Stomach (tissue), 4 donors: ENCODE data around the gene NFATC1.

Experiments used
- POLR2AphosphoS5 ChIP-seq, 3 donors: sonication (generic); formaldehyde crosslinking; IDR thresholded peaks; one replicate each; pipeline ENCODE4 v1.6.1; 2016; ENCODE audit warnings: antibody characterized with exemption in 3 of 3
- TF ChIP-seq, protein P1 (sequence below), 7 experiments: fragments of 450-650 bp in 4 of 7; fragments of 200-600 bp in 3 of 7; sonication (generic) in 3 of 7; IDR thresholded peaks; one replicate each; pipeline ENCODE4 v1.5.1; 2016 to 2019; ENCODE audit warnings: antibody characterized with exemption in 7 of 7, control low read depth in 2 of 7, mild to moderate bottlenecking in 1 of 7

DNA sequence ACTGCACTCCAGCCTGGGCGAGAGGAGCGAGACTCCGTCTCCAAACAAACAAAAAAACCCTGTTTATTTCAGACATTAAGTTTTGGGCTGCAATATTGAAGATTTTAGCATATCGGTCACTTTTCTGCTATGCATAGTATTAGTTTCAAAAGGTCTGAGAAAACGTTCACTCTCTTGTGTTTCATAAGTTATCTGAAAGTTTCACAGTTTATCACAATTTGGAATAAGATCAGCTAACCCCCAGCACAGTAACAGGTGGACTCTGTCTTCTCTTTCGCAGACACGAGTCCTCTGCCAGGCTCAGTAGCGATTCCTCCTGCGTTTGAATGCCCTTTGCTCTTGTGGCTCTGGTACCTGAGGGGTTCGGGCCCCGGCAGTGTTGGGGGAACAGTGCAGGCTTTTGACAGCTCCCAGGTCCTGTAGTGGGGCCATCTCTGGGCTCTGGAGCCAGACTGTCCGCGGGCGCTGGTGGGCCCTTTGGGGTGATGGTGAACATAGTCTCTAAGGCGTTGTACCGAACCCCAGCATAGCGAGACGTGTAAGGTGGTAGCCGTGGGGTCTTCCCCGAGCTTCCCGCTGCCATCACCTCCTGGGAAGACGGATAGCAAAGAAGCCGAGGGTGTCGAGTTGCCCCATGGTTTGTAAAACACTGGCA lies 20.4 kb downstream of the NFATC1 start:
- TF ChIP-seq POLR2AphosphoS5 (IDR thresholded peaks at IDR 0.05): no peak
- TF ChIP-seq, protein P1, sequence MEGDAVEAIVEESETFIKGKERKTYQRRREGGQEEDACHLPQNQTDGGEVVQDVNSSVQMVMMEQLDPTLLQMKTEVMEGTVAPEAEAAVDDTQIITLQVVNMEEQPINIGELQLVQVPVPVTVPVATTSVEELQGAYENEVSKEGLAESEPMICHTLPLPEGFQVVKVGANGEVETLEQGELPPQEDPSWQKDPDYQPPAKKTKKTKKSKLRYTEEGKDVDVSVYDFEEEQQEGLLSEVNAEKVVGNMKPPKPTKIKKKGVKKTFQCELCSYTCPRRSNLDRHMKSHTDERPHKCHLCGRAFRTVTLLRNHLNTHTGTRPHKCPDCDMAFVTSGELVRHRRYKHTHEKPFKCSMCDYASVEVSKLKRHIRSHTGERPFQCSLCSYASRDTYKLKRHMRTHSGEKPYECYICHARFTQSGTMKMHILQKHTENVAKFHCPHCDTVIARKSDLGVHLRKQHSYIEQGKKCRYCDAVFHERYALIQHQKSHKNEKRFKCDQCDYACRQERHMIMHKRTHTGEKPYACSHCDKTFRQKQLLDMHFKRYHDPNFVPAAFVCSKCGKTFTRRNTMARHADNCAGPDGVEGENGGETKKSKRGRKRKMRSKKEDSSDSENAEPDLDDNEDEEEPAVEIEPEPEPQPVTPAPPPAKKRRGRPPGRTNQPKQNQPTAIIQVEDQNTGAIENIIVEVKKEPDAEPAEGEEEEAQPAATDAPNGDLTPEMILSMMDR (IDR thresholded peaks at IDR 0.05): no peak
